Measurements from ENCODE around the gene UPK3A. TPM values are rescaled to one million over a fixed set of nuclear protein-coding genes. Genes with fewer than 3 reads are reported as not detected.

Gene UPK3A
- total RNA-seq, 1 donor from 2014 or later, result not detected

GRCh38 chr22:45302751-45303150 is 18.0 kb downstream of the UPK3A start:
- TF ChIP-seq CTCF (conservative IDR thresholded peaks at IDR 0.05), result no peak
- H3K36me3 Mint-ChIP-seq (ENCODE audit: low read depth), result no peaks in the 10 kb centered on the region
- no peaks in the 10 kb centered on the region for H3K9me3 Mint-ChIP-seq
- H3K4me3 Mint-ChIP-seq, result no peak overlapping the region
- peaks cover 3% of the 10 kb centered on the region for H3K4me1 Mint-ChIP-seq
- no peaks in the 10 kb centered on the region for H3K27me3 Mint-ChIP-seq (ENCODE audit: low read depth)
- no peak for DNase-seq (ENCODE audit: low read depth, low spot score)
- H3K27ac Mint-ChIP-seq (ENCODE audit: unreplicated experiment), result no peak overlapping the region

GRCh38 chr22:45303181-45303580 is 18.4 kb downstream of the UPK3A start:
- TF ChIP-seq CTCF (conservative IDR thresholded peaks at IDR 0.05), result no peak
- no peaks in the 10 kb centered on the region for H3K27me3 Mint-ChIP-seq (ENCODE audit: low read depth)
- no peaks in the 10 kb centered on the region for H3K9me3 Mint-ChIP-seq
- DNase-seq (ENCODE audit: low read depth, low spot score), result no peak
- H3K27ac Mint-ChIP-seq (ENCODE audit: unreplicated experiment), result no peak overlapping the region
- no peak overlapping the region for H3K4me3 Mint-ChIP-seq
- no peaks in the 10 kb centered on the region for H3K36me3 Mint-ChIP-seq (ENCODE audit: low read depth)
- H3K4me1 Mint-ChIP-seq, result peaks cover 3% of the 10 kb centered on the region

- H3K9me3 Mint-ChIP-seq, result no peaks in the 10 kb centered on the region
- no peaks in the 10 kb centered on the region for H3K36me3 Mint-ChIP-seq (ENCODE audit: low read depth)
- H3K4me3 Mint-ChIP-seq, result no peak overlapping the region
- TF ChIP-seq CTCF (conservative IDR thresholded peaks at IDR 0.05), result no peak
- no peaks in the 10 kb centered on the region for H3K27me3 Mint-ChIP-seq (ENCODE audit: low read depth)
- H3K27ac Mint-ChIP-seq (ENCODE audit: unreplicated experiment), result no peak overlapping the region
- H3K4me1 Mint-ChIP-seq, result peaks cover 14% of the 10 kb centered on the region
- no peak for DNase-seq (ENCODE audit: low read depth, low spot score)
Observed at GRCh38 chr22:45304971-45305370, 20.2 kb downstream of the UPK3A start.

- Mint-ChIP-seq H3K27me3 (ENCODE audit: low read depth) (no peaks in the 10 kb centered on the region), H3K4me3 (peak overlapping the region; percentile 27), H3K36me3 (ENCODE audit: low read depth) (no peaks in the 10 kb centered on the region), H3K4me1 (peaks cover 15% of the 10 kb centered on the region), H3K9me3 (no peaks in the 10 kb centered on the region), H3K27ac (ENCODE audit: unreplicated experiment) (no peak overlapping the region)
- no peak for TF ChIP-seq CTCF (conservative IDR thresholded peaks at IDR 0.05)
- DNase-seq (ENCODE audit: low read depth, low spot score), result no peak
Observed at GRCh38 chr22:45305456-45306075, 20.8 kb downstream of the UPK3A start.

- H3K27me3 Mint-ChIP-seq (ENCODE audit: low read depth), result peaks cover 6% of the 10 kb centered on the region
- no peaks in the 10 kb centered on the region for H3K36me3 Mint-ChIP-seq (ENCODE audit: low read depth)
- peak overlapping the region; percentile 27 for H3K4me3 Mint-ChIP-seq
- no peaks in the 10 kb centered on the region for H3K9me3 Mint-ChIP-seq
- H3K27ac Mint-ChIP-seq (ENCODE audit: unreplicated experiment), result no peak overlapping the region
- TF ChIP-seq CTCF (conservative IDR thresholded peaks at IDR 0.05), result no peak
- peaks cover 21% of the 10 kb centered on the region for H3K4me1 Mint-ChIP-seq
- DNase-seq (ENCODE audit: low read depth, low spot score), result no peak
Observed at GRCh38 chr22:45306139-45306538, 21.4 kb downstream of the UPK3A start.

Measured in neural crest cell (in vitro differentiated cells).